K562 (cell line): ENCODE measurements around the gene GET3. TPM values are rescaled to one million over a fixed set of nuclear protein-coding genes. Genes with fewer than 3 reads are reported as not detected.
A peak's percentile ranks its signal among the peaks of the same experiment; 100 is the strongest.

Experiments used
- ATF3 ChIP-seq, 2 experiments: fragments of 450-650 bp in 1 of 2; sonication (generic) in 1 of 2; formaldehyde crosslinking in 1 of 2; IDR thresholded peaks in 1 of 2; conservative IDR thresholded peaks in 1 of 2; 2 replicates each; pipeline versions ENCODE4 v1.6.1 to v1.8.1; 2016 to 2023; ENCODE audit warnings: mild to moderate bottlenecking in 2 of 2, moderate library complexity in 2 of 2, inconsistent platforms in 1 of 2, missing genetic modification reagents in 1 of 2
- DIDO1 ChIP-seq: fragments of 450-650 bp; IDR thresholded peaks from 2 replicates; pipeline ENCODE4 v1.6.1; 2016; ENCODE audit warnings: low read depth, missing biosample characterization, missing genetic modification characterization
- HEY1 ChIP-seq: fragments of 250-450 bp; sonication (Bioruptor Pico); IDR thresholded peaks from 2 replicates; pipeline ENCODE4 v1.5.0; 2020; ENCODE audit warnings: mild to moderate bottlenecking, moderate library complexity, borderline replicate concordance
- HNRNPUL1 ChIP-seq: fragments of 200-400 bp; formaldehyde crosslinking; IDR thresholded peaks from 2 replicates; pipeline ENCODE4 v1.6.1; 2017; ENCODE audit warnings: low read length
- KAT8 ChIP-seq: fragments of 450-650 bp; IDR thresholded peaks from 2 replicates; pipeline ENCODE4 v1.6.1; 2016; ENCODE audit warnings: low read depth, mild to moderate bottlenecking
- NFXL1 ChIP-seq: fragments of 450-650 bp; formaldehyde crosslinking; IDR thresholded peaks from 2 replicates; pipeline ENCODE4 v1.4.0; 2021; ENCODE audit warnings: mild to moderate bottlenecking
- PTTG1 ChIP-seq: fragments of 450-650 bp; IDR thresholded peaks from 2 replicates; pipeline ENCODE4 v1.6.1; 2016; ENCODE audit warnings: low read depth, mild to moderate bottlenecking, missing genetic modification characterization, missing compliant biosample characterization
- RBM15 ChIP-seq: fragments of 200-400 bp; formaldehyde crosslinking; IDR thresholded peaks from 2 replicates; pipeline ENCODE4 v1.6.1; 2018; ENCODE audit warnings: mild to moderate bottlenecking, low read length, moderate library complexity; ENCODE audit not compliant: insufficient read depth
- RBM34 ChIP-seq: fragments of 200-400 bp; formaldehyde crosslinking; IDR thresholded peaks from 2 replicates; pipeline ENCODE4 v1.6.1; 2018; ENCODE audit warnings: low read length, borderline replicate concordance; ENCODE audit not compliant: insufficient read depth
- SREBF2 ChIP-seq: sonication (generic); formaldehyde crosslinking; IDR thresholded peaks from 2 replicates; pipeline ENCODE4 v1.4.0; 2020; ENCODE audit warnings: mild to moderate bottlenecking, missing genetic modification reagents
- ZMIZ1 ChIP-seq, 2 experiments: fragments of 150-350 bp in 1 of 2; IDR thresholded peaks; 2 replicates each; pipeline ENCODE4 v1.6.1; 2012 to 2016; ENCODE audit warnings: low read depth in 2 of 2, low read length in 2 of 2, mild to moderate bottlenecking in 1 of 2, moderate library complexity in 1 of 2
- ZNF134 ChIP-seq: fragments of 250-450 bp; sonication (Bioruptor Pico); conservative IDR thresholded peaks from 2 replicates; pipeline ENCODE4 v1.4.0; 2020
- ZNF407 ChIP-seq: fragments of 450-650 bp; IDR thresholded peaks from 2 replicates; pipeline ENCODE4 v1.6.1; 2016; ENCODE audit warnings: low read depth
- ZNF717 ChIP-seq: fragments of 250-450 bp; sonication (Bioruptor Pico); IDR thresholded peaks from 2 replicates; pipeline ENCODE4 v1.5.0; 2021
- ZNF780A ChIP-seq: fragments of 250-450 bp; sonication (Bioruptor Pico); IDR thresholded peaks from 2 replicates; pipeline ENCODE4 v1.5.0; 2021; ENCODE audit warnings: mild to moderate bottlenecking
- polyA plus RNA-seq, 8 experiments: library from polyadenylated mRNA; depleted of rRNA in 4 of 8; stranded (reverse) in 5 of 8; unstranded in 3 of 8; fragments of >200 nt; fragmentation: Nextera tagmentation in 2 of 8; fragmentation: Illumina TruSeq in 1 of 8; extraction: Ambion mirVana in 2 of 8; extraction: Trizol in 1 of 8; gene quantifications; 2 replicates each; pipeline versions ENCODE4 v1.2.1 to v1.2.3, GENCODE V29; 2011 to 2014; ENCODE audit warnings: inconsistent platforms in 1 of 8, missing spikeins in 1 of 8
- total RNA-seq, 7 experiments: library from RNA; depleted of rRNA in 6 of 7; stranded (reverse); fragments of >200 nt in 6 of 7; fragmentation: Illumina TruSeq in 2 of 7; extraction: Trizol in 2 of 7; gene quantifications; 2 replicates each; pipeline versions ENCODE4 v1.2.1 to v1.2.3, GENCODE V29; 2011 to 2021; ENCODE audit warnings: low replicate concordance in 1 of 7

GET3 gene
- total and polyA plus RNA-seq, 9 of the 15 experiments (the other 6 are each of a cell fraction or from before 2014, with no cell fraction given), result 8.3 to 83.5 (median 51.8) TPM

- TF ChIP-seq HNRNPUL1, result no peak
- no peak for TF ChIP-seq ATF3 (IDR thresholded peaks at IDR 0.05)
- TF ChIP-seq ATF3 (CRISPR knock-in tag; conservative IDR thresholded peaks at IDR 0.05), result no peak
- TF ChIP-seq RBM15, result no peak
- TF ChIP-seq ZMIZ1 (IDR thresholded peaks at IDR 0.05; ENCODE audit: low read depth in 2 of 2, low read length in 2 of 2), result 0 out of 4 replicates have a peak, but pooled peaks of 1 of the 2 experiments have one; percentile 28
- TF ChIP-seq KAT8, result no peak
- no peak for TF ChIP-seq ZNF717 (CRISPR knock-in tag)
- no peak for TF ChIP-seq ZNF407
- no peak for TF ChIP-seq PTTG1 (tag)
- no peak for TF ChIP-seq ZNF780A (CRISPR knock-in tag)
- TF ChIP-seq ZNF134 (CRISPR knock-in tag), result no peak
- TF ChIP-seq NFXL1 (CRISPR knock-in tag), result no peak
- TF ChIP-seq SREBF2, result no peak
- no peak for TF ChIP-seq RBM34
- no peak for TF ChIP-seq HEY1
- no peak for TF ChIP-seq DIDO1 (tag)
Measured at GRCh38 chr19:12757544-12758274, 20.4 kb downstream of the GET3 start (continued).
